ENCODE measurements around the gene TMEM253.
A peak's percentile ranks its signal among the peaks of the same experiment; 100 is the strongest.

TMEM253 gene

GRCh38 chr14:21070083-21070609 is 30.7 kb upstream of the TMEM253 start, which contains the start of gene ARHGEF40:
ARHGEF40 (plus strand) TSS chr14:21070304; CDS start chr14:21070397, 93 bp downstream.
- H3K27me3 ChIP-seq (ENCODE audit: low read length): no peaks in the 10 kb centered on the region
- no peak within 1 kb of the TSS for H3K27ac ChIP-seq (ENCODE audit: low read depth, low read length)
- no peaks in the 10 kb centered on the region for H3K9me2 ChIP-seq (replicated peaks; ENCODE audit: insufficient read depth, low read length)
- no peaks in the 10 kb centered on the region for H4K20me1 ChIP-seq (ENCODE audit: low read depth, low read length)
- peak within 1 kb of the TSS; percentile 61 for H3K4me2 ChIP-seq (ENCODE audit: low read depth, low read length, poor library complexity, severe bottlenecking)
- peak within 1 kb of the TSS; percentile 33; the same call in 1 of the 2 replicates for H3K9ac ChIP-seq (ENCODE audit: low read length)
- H3K36me3 ChIP-seq (ENCODE audit: low read length): no peaks in the 10 kb centered on the region
- TF ChIP-seq EZH2phosphoT487 (conservative IDR thresholded peaks at IDR 0.05; ENCODE audit: low read length): no peak
- TF ChIP-seq, protein P1, sequence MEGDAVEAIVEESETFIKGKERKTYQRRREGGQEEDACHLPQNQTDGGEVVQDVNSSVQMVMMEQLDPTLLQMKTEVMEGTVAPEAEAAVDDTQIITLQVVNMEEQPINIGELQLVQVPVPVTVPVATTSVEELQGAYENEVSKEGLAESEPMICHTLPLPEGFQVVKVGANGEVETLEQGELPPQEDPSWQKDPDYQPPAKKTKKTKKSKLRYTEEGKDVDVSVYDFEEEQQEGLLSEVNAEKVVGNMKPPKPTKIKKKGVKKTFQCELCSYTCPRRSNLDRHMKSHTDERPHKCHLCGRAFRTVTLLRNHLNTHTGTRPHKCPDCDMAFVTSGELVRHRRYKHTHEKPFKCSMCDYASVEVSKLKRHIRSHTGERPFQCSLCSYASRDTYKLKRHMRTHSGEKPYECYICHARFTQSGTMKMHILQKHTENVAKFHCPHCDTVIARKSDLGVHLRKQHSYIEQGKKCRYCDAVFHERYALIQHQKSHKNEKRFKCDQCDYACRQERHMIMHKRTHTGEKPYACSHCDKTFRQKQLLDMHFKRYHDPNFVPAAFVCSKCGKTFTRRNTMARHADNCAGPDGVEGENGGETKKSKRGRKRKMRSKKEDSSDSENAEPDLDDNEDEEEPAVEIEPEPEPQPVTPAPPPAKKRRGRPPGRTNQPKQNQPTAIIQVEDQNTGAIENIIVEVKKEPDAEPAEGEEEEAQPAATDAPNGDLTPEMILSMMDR (IDR thresholded peaks at IDR 0.05; ENCODE audit: insufficient read depth, low read length, poor library complexity, severe bottlenecking): no peak
- H3K79me2 ChIP-seq (ENCODE audit: insufficient read depth, low read length): no peaks in the 10 kb centered on the region
- no peaks in the 10 kb centered on the region for H3K9me3 ChIP-seq (ENCODE audit: insufficient read depth, low read length)
- no peak within 1 kb of the TSS for H2AFZ ChIP-seq (ENCODE audit: low read depth, low read length, severe bottlenecking)
- H3K4me3 ChIP-seq (ENCODE audit: insufficient read depth, low read length, poor library complexity, severe bottlenecking): peak within 1 kb of the TSS; percentile 39
- no peaks in the 10 kb centered on the region for H3F3A ChIP-seq (ENCODE audit: insufficient read depth)

DNA sequence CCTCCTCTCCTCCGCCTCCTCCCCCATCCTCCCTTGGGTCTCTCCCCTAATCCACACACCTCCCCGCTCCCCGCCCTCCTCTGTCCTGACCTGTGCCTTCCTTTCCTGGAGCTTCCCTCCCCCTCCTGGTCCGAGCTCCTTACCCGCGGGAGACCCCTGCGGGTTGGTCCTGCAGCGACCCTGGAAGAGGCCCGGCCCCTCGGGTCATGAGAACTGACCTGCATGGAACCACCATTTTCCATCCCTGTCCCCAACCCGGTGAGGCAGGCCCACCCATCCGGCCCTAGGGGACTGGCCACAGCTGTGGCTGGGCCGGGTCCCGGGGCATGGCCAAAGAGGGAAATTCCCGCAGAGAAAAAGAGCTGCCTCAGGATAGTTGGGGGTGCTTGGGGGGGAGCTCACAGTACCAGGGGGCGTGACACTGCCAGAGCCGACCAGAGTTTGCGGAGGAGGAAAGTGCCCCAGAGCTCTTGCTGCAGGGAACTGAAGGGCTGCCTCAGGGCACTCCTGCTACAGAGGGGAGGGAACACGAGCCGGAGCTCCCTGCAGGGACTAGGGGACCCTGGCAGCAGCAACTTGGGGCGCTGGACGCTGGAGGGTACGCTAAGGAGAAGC is 30.1 kb upstream of the TMEM253 start:
- H3K9me2 ChIP-seq (replicated peaks; ENCODE audit: insufficient read depth, low read length): no peaks in the 10 kb centered on the region
- peak overlapping the region; percentile 61 for H3K4me2 ChIP-seq (ENCODE audit: low read depth, low read length, poor library complexity, severe bottlenecking)
- H3K79me2 ChIP-seq (ENCODE audit: insufficient read depth, low read length): no peaks in the 10 kb centered on the region
- no peaks in the 10 kb centered on the region for H4K20me1 ChIP-seq (ENCODE audit: low read depth, low read length)
- no peak overlapping the region for H3K27ac ChIP-seq (ENCODE audit: low read depth, low read length)
- H3K27me3 ChIP-seq (ENCODE audit: low read length): no peaks in the 10 kb centered on the region
- H3K9me3 ChIP-seq (ENCODE audit: insufficient read depth, low read length): no peaks in the 10 kb centered on the region
- H3K36me3 ChIP-seq (ENCODE audit: low read length): no peaks in the 10 kb centered on the region
- H3K9ac ChIP-seq (ENCODE audit: low read length): peak overlapping the region; percentile 33; the same call in 1 of the 2 replicates
- no peak overlapping the region for H2AFZ ChIP-seq (ENCODE audit: low read depth, low read length, severe bottlenecking)
- H3K4me3 ChIP-seq (ENCODE audit: insufficient read depth, low read length, poor library complexity, severe bottlenecking): peak overlapping the region; percentile 39
- 0 out of 2 replicates have a peak, but pooled peaks have one; percentile 60 for TF ChIP-seq EZH2phosphoT487 (conservative IDR thresholded peaks at IDR 0.05; ENCODE audit: low read length)
- TF ChIP-seq, protein P1 (IDR thresholded peaks at IDR 0.05; ENCODE audit: insufficient read depth, low read length, poor library complexity, severe bottlenecking): no peak
- no peaks in the 10 kb centered on the region for H3F3A ChIP-seq (ENCODE audit: insufficient read depth)

GRCh38 chr14:21071225-21072030 is 29.4 kb upstream of the TMEM253 start:
- H3K79me2 ChIP-seq (ENCODE audit: insufficient read depth, low read length): no peaks in the 10 kb centered on the region
- H3K27me3 ChIP-seq (ENCODE audit: low read length): no peaks in the 10 kb centered on the region
- H3K27ac ChIP-seq (ENCODE audit: low read depth, low read length): no peak overlapping the region
- H3K4me3 ChIP-seq (ENCODE audit: insufficient read depth, low read length, poor library complexity, severe bottlenecking): peak overlapping the region; percentile 20
- H3K9ac ChIP-seq (ENCODE audit: low read length): peak overlapping the region; percentile 33; the same call in 1 of the 2 replicates
- TF ChIP-seq, protein P1 (IDR thresholded peaks at IDR 0.05; ENCODE audit: insufficient read depth, low read length, poor library complexity, severe bottlenecking): no peak
- TF ChIP-seq EZH2phosphoT487 (conservative IDR thresholded peaks at IDR 0.05; ENCODE audit: low read length): no peak
- no peaks in the 10 kb centered on the region for H3K9me2 ChIP-seq (replicated peaks; ENCODE audit: insufficient read depth, low read length)
- H3K4me2 ChIP-seq (ENCODE audit: low read depth, low read length, poor library complexity, severe bottlenecking): peak overlapping the region; percentile 61
- H3K9me3 ChIP-seq (ENCODE audit: insufficient read depth, low read length): no peaks in the 10 kb centered on the region
- no peaks in the 10 kb centered on the region for H3K36me3 ChIP-seq (ENCODE audit: low read length)
- no peak overlapping the region for H2AFZ ChIP-seq (ENCODE audit: low read depth, low read length, severe bottlenecking)
- H3F3A ChIP-seq (ENCODE audit: insufficient read depth): no peaks in the 10 kb centered on the region
- H4K20me1 ChIP-seq (ENCODE audit: low read depth, low read length): no peaks in the 10 kb centered on the region

Measured in SU-DHL-6 (cell line).